ENCODE measurements around the gene TMEM119. TPM values are rescaled to one million over a fixed set of nuclear protein-coding genes. Genes with fewer than 3 reads are reported as not detected.

Gene TMEM119
- total and polyA plus RNA-seq, 2 of the 8 experiments (the other 6 are each of a cell fraction or from before 2014, with no cell fraction given) = 0.35 to 0.61 TPM

DNA sequence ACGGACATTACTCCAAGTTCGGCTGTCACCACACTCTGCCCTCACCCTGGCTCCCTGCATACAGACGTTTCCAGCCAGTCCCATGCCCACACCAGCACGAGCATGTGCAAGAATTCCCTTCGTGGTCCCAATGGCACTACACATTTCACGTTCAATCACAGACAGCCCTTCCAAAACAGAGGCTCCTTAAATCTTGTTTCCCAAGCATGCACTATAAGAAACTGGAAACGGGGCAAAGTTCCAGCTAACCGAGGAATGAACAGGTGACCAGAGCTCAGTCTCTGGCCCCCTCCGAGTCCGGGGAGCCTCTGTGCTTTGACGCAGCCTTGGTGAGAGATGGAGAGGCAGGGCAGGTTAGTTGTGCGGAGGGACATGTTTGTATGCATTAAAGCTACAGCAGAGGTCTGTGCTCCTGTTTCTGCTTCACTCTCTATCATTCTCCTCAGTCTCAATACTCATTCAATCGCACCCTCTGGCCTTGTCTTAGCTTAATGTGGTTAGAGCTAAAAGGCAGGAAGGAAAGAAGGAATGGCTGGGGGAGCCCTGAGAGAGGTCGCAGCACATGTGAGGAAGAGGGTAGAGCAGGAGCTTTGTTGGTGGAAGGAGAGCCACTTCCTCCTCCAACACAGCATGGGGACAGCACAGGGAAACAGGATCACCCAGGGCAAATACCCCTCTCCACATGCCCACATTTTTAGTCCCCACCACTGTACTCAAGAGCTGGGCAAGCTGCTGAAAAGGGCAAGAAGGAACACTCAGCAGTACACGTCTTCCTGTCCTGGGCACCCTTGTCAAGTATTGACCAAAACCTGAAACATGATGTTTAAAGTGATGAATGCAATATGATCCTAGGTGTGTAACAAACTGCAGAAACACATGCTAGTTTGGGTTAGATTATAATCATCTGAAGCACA lies 48.1 kb upstream of the TMEM119 start (continued):
- TF ChIP-seq RFX5 (IDR thresholded peaks at IDR 0.05; ENCODE audit: borderline replicate concordance, low read depth, low read length) (no peak), CEBPB (IDR thresholded peaks at IDR 0.05; ENCODE audit: low read depth, low read length) (no peak), MAFK (IDR thresholded peaks at IDR 0.05; ENCODE audit: low read depth, low read length) (no peak), BRCA1 (IDR thresholded peaks at IDR 0.05; ENCODE audit: low read depth, low read length) (no peak), HDAC6 (IDR thresholded peaks at IDR 0.05; ENCODE audit: low read depth, low read length) (no peak)
